GM18520 (cell line): ENCODE data around the gene SIK3.

Experiments
- ATAC-seq: cut with Tn5 transposase; IDR thresholded peaks from one replicate; pipeline ENCODE4 v1.9.1; 2021; ENCODE audit not compliant: unreplicated experiment

Gene SIK3

GRCh38 chr11:116973270-116973669 lies 125.0 kb downstream of the SIK3 start:
- ATAC-seq = no peak

GRCh38 chr11:116972691-116973090 lies 125.5 kb downstream of the SIK3 start:
- ATAC-seq = no peak

- ATAC-seq = no peak
These were observed 127.5 kb downstream of the SIK3 start for GRCh38 chr11:116970485-116971292.

DNA sequence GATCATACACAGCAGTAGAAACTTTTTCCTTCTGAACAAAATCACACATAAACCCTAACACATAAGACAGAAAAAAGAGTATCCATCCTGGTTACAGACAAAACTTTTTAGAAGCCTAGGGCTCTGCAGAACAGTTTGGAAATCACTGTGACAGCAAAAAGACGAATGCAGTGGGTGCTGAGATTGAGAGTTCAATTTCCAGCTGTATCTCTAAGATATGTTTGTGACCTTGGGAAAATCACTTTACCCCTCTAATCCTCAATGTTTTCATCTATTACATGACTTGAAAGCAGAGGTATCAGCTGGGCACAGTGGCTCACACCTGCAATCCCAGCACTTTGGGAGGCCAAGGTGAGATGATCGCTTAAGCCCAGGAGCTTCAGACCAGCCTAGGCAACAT lies 128.5 kb downstream of the SIK3 start:
- no peak for ATAC-seq

DNA sequence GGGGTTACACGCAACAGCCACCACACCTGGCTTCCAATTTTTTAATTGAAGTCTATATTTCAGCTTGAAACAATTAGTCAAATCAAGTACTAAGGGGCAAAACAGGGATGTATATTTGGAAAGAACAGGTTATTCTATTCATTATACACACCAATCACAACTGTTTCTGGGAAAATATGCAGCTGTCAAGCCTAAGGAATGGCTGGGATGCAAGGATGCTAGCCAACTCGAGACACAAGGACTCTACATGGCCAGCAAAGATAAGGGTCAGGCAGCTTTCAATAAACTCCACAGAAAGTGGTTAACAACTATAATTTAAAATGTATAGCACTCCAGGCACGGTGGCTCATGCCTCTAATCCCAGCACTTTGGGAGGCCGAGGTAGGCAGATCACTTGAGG lies 134.0 kb downstream of the SIK3 start:
- ATAC-seq = no peak

- no peak for ATAC-seq
These were observed 134.4 kb downstream of the SIK3 start for GRCh38 chr11:116963813-116964212.

GRCh38 chr11:116962108-116962507 lies 136.1 kb downstream of the SIK3 start:
- no peak for ATAC-seq

DNA sequence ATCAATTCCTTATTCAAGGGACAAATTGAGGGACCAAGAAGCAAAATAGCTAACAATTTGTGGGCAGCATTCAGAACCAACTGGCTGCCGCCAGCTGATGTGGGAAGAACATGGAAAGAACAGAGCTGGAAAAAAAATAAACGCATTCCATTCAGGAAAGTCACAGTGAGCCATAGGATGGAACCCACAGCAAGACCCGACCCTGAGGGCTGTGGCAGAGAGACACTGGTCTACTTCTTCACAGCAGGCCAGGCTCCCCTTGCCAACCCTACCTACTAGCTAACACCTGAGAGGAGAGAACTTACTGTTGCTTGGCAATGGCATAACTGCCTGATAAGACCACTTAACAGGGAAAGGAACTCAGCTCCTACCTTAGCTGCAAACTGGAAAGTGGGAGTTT lies 137.3 kb downstream of the SIK3 start:
- no peak for ATAC-seq

GRCh38 chr11:116958246-116958645 lies 140.0 kb downstream of the SIK3 start:
- ATAC-seq = no peak

GRCh38 chr11:116955949-116956348 lies 142.3 kb downstream of the SIK3 start:
- no peak for ATAC-seq

GRCh38 chr11:116955548-116955947 lies 142.7 kb downstream of the SIK3 start:
- ATAC-seq = no peak

DNA sequence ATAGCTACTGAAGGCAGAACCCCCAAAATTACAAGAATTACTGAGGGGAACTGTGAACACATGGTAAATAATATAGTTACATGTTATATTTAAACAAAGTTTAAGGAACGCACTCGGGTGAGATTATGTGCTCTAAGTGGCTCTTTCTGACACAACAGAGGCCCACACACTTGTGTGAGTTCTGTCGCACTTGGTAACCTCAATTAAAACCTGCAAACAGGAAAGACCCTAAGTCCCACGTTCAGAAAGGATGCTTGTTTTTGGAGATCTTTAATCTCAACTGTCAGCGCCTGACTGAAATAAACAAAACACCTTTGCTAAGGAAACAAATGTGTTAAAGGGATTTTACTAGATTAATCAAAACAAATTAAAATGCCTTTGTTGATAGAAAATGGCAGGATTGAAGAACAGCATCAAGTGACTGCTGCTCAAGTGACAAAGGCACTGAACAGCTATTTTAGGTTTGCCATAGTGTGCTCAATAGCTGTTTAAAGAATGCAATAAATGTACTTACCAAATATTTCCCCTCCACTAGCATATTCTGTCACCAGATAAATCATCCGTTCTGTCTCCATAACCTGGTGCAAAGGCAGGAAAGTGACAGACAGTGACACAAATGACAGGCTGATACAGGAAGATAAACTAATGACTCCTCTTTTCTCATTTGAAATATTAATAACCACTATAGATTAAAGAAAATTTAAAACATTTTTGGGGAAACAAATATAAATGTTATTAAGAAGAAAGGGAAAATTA lies 144.5 kb downstream of the SIK3 start:
- ATAC-seq = no peak

- ATAC-seq = no peak
These were observed 146.5 kb downstream of the SIK3 start for GRCh38 chr11:116951762-116952161.

- ATAC-seq = no peak
These were observed 148.0 kb downstream of the SIK3 start for GRCh38 chr11:116950210-116950609.

DNA sequence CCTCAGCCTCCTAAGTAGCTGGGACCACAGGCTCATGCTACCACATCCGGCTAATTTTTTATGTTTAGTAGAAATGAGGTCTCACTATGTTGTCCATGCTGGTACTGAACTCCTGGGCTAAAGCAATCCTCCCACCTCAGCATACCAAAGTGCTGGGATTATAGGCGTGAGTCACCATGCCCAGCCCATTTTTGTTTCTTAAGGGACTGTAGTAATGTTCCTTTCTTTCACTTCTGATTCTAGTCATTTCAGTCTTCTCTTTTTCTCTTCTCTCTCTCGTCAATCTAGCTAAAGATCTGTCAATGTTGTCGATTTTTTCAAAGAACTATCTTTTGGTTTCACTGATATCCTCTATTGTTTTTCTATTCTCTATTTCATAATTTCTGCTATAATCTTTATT lies 149.8 kb downstream of the SIK3 start:
- ATAC-seq = no peak

- no peak for ATAC-seq
These were observed 151.8 kb downstream of the SIK3 start for GRCh38 chr11:116946414-116946813.

DNA sequence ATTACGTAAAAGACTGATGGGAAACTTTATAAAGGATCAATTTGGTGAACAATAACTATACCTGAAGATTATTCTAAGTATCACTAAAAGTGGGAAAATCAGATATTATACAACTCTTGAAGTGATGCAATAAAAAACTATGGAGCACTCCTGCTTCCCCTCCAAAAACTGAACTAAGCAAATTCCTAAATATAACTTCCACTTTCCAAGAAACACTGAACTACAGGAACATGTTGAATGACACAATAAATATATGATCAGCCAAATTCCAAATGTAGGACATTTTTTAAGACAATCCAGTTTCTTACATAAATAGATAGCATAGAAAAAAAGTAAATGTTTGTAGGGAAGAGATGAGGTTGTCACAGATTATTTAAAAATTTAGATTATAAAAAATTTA lies 158.7 kb downstream of the SIK3 start:
- ATAC-seq = no peak

- ATAC-seq = no peak
These were observed 159.7 kb downstream of the SIK3 start for GRCh38 chr11:116938471-116939070.

DNA sequence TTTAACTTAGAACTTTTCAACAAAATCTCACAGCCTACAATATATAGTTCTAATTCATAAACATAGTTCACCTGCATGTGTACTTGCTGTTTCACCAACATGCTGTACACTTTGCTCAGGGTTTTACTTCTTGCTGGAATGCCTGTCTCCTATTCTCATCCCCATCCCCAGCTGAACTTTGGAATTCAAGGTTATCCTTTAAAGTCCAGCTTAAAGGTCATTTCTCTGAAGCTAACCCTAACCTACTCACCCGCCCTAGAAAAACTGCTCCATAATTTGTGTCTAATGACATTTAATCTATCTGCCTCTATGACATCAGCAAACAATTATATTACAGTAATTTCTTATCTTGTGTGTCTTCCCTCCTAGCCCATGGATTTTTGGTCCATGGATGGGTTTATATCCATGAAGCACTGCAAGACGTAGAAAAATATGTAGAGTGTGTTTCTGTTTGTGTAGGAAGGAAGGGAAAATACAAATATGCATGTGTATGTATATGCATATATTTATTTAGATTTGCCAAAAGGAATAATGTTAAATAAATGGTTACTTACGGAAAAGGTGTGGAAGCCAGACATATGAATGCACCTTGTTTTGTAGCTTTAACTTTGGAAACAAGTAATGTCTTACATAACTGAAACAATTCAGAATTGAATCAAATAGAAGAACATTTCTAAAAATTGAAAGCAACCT lies 161.3 kb downstream of the SIK3 start:
- no peak for ATAC-seq

DNA sequence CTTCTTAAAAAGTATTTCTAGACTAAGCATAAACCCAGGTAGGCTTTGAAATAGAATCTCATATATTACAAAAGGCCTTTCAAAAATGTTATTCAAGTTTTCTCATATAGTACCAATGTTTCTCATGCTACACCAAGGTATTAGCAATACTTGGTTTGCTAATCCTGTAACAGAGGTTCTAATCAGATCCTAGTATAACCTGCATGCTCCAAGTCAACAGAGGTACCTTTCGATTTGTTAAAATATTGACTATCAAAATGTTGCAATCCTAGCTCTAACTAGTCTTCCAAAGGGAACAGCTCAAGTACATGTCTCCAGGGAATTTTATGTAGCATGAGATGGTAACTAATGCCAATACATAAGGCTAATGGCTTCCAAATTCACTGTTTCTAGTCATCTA lies 162.7 kb downstream of the SIK3 start:
- no peak for ATAC-seq

- ATAC-seq = no peak
These were observed 163.1 kb downstream of the SIK3 start for GRCh38 chr11:116935089-116935488.
